Measurements from ENCODE around the gene MCL1. TPM values are rescaled to one million over a fixed set of nuclear protein-coding genes. Genes with fewer than 3 reads are reported as not detected.

Gene MCL1
- total RNA-seq, 1 experiment from 2014 or later: 145 TPM

DNA sequence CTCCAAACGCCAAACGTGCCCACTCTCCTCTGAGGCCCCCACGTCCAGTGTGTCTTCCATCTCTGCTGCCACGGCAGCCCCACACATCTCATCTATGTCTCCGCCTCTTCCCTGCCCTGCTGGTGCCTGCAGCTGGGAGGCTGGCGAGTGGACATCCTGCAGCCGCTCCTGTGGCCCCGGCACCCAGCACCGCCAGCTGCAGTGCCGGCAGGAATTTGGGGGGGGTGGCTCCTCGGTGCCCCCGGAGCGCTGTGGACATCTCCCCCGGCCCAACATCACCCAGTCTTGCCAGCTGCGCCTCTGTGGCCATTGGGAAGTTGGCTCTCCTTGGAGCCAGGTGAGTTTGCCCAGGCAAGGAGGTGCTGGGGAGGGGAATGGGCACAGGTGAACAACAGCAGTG lies 21.6 kb downstream of the MCL1 start:
- Histone ChIP-seq H3K9me3 (ENCODE audit: insufficient read depth, low read depth) (no peaks in the 10 kb centered on the region), H3K36me3 (ENCODE audit: low read depth) (no peaks in the 10 kb centered on the region), H3K4me2 (no peak overlapping the region), H3K4me1 (replicated peaks; ENCODE audit: insufficient read depth) (peaks cover 29% of the 10 kb centered on the region), H3F3A (ENCODE audit: insufficient read depth, low read depth) (peaks cover 45% of the 10 kb centered on the region), H3K4me3 (no peak overlapping the region), H3K79me2 (ENCODE audit: low read depth) (peaks cover 28% of the 10 kb centered on the region), H4K20me1 (ENCODE audit: insufficient read depth) (no peaks in the 10 kb centered on the region), H3K27me3 (ENCODE audit: insufficient read depth, low read depth) (no peaks in the 10 kb centered on the region), H2AFZ (no peak overlapping the region), H3K9me2 (ENCODE audit: insufficient read depth) (no peaks in the 10 kb centered on the region), H3K27ac (no peak overlapping the region)
- POLR2A ChIA-PET (ENCODE audit: unreplicated experiment): interaction anchor here (0.7 kb wide), 1 partner anchor 13 kb away, joined by 5 read pairs; no protein-coding TSS in a partner anchor
- DNase-seq: no peak
- BruUV-seq (replicated peaks): no TSS peak
- intact Hi-C loops (cut with micrococcal nuclease; ENCODE audit: unreplicated experiment): no loop called here
- no peak for TF ChIP-seq EZH2 (IDR thresholded peaks at IDR 0.05; ENCODE audit: low read depth)
- TF ChIP-seq, protein P1, sequence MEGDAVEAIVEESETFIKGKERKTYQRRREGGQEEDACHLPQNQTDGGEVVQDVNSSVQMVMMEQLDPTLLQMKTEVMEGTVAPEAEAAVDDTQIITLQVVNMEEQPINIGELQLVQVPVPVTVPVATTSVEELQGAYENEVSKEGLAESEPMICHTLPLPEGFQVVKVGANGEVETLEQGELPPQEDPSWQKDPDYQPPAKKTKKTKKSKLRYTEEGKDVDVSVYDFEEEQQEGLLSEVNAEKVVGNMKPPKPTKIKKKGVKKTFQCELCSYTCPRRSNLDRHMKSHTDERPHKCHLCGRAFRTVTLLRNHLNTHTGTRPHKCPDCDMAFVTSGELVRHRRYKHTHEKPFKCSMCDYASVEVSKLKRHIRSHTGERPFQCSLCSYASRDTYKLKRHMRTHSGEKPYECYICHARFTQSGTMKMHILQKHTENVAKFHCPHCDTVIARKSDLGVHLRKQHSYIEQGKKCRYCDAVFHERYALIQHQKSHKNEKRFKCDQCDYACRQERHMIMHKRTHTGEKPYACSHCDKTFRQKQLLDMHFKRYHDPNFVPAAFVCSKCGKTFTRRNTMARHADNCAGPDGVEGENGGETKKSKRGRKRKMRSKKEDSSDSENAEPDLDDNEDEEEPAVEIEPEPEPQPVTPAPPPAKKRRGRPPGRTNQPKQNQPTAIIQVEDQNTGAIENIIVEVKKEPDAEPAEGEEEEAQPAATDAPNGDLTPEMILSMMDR (conservative IDR thresholded peaks at IDR 0.05): no peak
- CTCF ChIA-PET: no interaction called here

DNA sequence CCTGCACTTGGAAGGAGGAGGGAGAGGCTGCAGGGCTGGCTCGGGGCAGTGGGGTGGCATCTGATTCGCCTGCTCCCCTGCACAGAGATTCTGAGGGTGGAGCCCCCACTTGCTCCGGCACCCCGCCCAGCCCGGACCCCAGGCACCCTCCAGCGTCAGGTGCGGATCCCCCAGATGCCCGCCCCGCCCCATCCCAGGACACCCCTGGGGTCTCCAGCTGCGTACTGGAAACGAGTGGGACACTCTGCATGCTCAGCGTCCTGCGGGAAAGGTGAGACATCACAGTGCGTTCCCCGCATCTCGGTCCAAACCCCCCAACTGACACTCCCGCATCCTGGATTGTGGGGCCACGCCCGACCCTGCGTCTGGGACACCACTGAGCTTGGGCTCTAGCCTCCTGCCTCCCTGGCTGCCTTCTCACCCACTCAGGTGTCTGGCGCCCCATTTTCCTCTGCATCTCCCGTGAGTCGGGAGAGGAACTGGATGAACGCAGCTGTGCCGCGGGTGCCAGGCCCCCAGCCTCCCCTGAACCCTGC lies 22.3 kb downstream of the MCL1 start:
- no peak for TF ChIP-seq EZH2 (IDR thresholded peaks at IDR 0.05; ENCODE audit: low read depth)
- TF ChIP-seq, protein P1 (conservative IDR thresholded peaks at IDR 0.05): no peak
- ChIA-PET CTCF (no interaction called here), POLR2A (ENCODE audit: unreplicated experiment) (no interaction called here)
- intact Hi-C loops (cut with micrococcal nuclease; ENCODE audit: unreplicated experiment): no loop called here
- Histone ChIP-seq H3K4me3 (no peak overlapping the region), H3K4me1 (replicated peaks; ENCODE audit: insufficient read depth) (peaks cover 27% of the 10 kb centered on the region), H3K9me2 (ENCODE audit: insufficient read depth) (no peaks in the 10 kb centered on the region), H3K36me3 (ENCODE audit: low read depth) (no peaks in the 10 kb centered on the region), H2AFZ (no peak overlapping the region), H4K20me1 (ENCODE audit: insufficient read depth) (no peaks in the 10 kb centered on the region), H3K79me2 (ENCODE audit: low read depth) (peaks cover 21% of the 10 kb centered on the region), H3F3A (ENCODE audit: insufficient read depth, low read depth) (peaks cover 43% of the 10 kb centered on the region), H3K27ac (no peak overlapping the region), H3K27me3 (ENCODE audit: insufficient read depth, low read depth) (no peaks in the 10 kb centered on the region), H3K4me2 (no peak overlapping the region), H3K9me3 (ENCODE audit: insufficient read depth, low read depth) (no peaks in the 10 kb centered on the region)
- no TSS peak for BruUV-seq (replicated peaks)
- DNase-seq: no peak

DNA sequence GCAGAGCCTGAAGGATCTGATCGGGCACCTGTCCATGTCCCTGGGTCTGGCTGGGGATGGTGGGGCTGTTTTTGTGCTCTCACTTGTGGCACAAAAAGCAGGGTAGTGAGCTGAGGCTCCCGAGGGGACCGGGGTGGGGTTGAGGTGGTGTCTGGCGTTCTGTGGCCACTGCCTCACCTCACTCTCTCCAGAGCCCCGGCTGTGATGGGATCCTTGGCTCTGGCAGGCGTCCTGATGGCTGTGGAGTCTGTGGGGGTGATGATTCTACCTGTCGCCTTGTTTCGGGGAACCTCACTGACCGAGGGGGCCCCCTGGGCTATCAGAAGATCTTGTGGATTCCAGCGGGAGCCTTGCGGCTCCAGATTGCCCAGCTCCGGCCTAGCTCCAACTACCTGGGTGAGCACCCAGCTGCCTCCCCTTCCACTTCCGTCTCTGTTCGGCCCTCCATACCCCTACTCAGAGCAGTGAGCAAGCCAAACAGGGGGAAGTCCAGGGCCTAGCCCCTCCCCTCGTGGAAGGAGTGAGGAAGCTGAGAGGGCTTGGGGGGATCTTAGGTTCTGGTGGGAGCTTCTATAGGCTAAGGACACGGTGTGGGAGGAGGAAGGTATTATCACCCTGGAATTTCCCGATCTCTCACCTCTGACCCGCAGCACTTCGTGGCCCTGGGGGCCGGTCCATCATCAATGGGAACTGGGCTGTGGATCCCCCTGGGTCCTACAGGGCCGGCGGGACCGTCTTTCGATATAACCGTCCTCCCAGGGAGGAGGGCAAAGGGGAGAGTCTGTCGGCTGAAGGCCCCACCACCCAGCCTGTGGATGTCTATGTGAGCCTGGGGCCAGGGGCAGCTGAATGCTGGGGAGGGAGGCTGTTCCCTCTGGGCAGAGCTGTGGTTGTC lies 23.2 kb downstream of the MCL1 start:
- TF ChIP-seq, protein P1 (conservative IDR thresholded peaks at IDR 0.05): no peak
- TF ChIP-seq EZH2 (IDR thresholded peaks at IDR 0.05; ENCODE audit: low read depth): no peak
- Histone ChIP-seq H3K4me2 (no peak overlapping the region), H3K79me2 (ENCODE audit: low read depth) (peaks cover 18% of the 10 kb centered on the region), H2AFZ (no peak overlapping the region), H3K4me1 (replicated peaks; ENCODE audit: insufficient read depth) (peaks cover 36% of the 10 kb centered on the region), H3F3A (ENCODE audit: insufficient read depth, low read depth) (peaks cover 47% of the 10 kb centered on the region), H3K27ac (no peak overlapping the region), H3K9me3 (ENCODE audit: insufficient read depth, low read depth) (no peaks in the 10 kb centered on the region), H3K36me3 (ENCODE audit: low read depth) (no peaks in the 10 kb centered on the region), H3K9me2 (ENCODE audit: insufficient read depth) (no peaks in the 10 kb centered on the region), H3K27me3 (ENCODE audit: insufficient read depth, low read depth) (no peaks in the 10 kb centered on the region), H4K20me1 (ENCODE audit: insufficient read depth) (no peaks in the 10 kb centered on the region), H3K4me3 (no peak overlapping the region)
- CTCF ChIA-PET: no interaction called here
- POLR2A ChIA-PET (ENCODE audit: unreplicated experiment): no interaction called here
- BruUV-seq (replicated peaks): no TSS peak
- no peak for DNase-seq
- intact Hi-C loops (cut with micrococcal nuclease; ENCODE audit: unreplicated experiment): no loop called here
